T-cell (primary cell): ENCODE data around the gene ABCG8. TPM values are rescaled to one million over a fixed set of nuclear protein-coding genes. Genes with fewer than 3 reads are reported as not detected.

Experiments
- ATAC-seq, 4 experiments: fragments of 200-7000 bp in 3 of 4; fragments of 150-1000 bp in 1 of 4; cut with Tn5 transposase; replicated peaks in 1 of 4; 1 replicate in 3 of 4; 2 replicates in 1 of 4; pipeline ENCODE4 v1.10.0; 2021; ENCODE audit warnings: moderate library complexity in 3 of 4, mild to moderate bottlenecking in 2 of 4, moderate number of reproducible peaks in 1 of 4
- CTCF ChIA-PET, 2 donors: fragments of 300-600 bp; sonication (Branson Sonifier 250); formaldehyde crosslinking; loops; one replicate each; lab custom pipeline; 2022; ENCODE audit warnings: antibody characterized with exemption in 2 of 2; lab: Charles Lee
- POLR2A ChIA-PET, 2 donors: fragments of 300-600 bp; sonication (Branson Sonifier 250); formaldehyde crosslinking; loops; one replicate each; lab custom pipeline; 2022; ENCODE audit warnings: antibody characterized with exemption in 2 of 2; lab: Charles Lee
- DNase-seq, 35 experiments: peaks; one replicate each; pipeline versions ENCODE4 v3.0.0 to v3.0.0-alpha.2; 2013 to 2023
- H3K27ac ChIP-seq: one replicate; pipeline ENCODE4 v1.5.1; 2013; ENCODE audit warnings: low read length
- H3K27me3 ChIP-seq, 2 experiments: replicated peaks in 1 of 2; 1 replicate in 1 of 2; 2 replicates in 1 of 2; pipeline versions ENCODE4 v1.6.1 to v1.7.0; 2013; ENCODE audit warnings: low read length in 1 of 2, mixed read lengths in 1 of 2; ENCODE audit not compliant: control insufficient read depth in 2 of 2, insufficient read depth in 2 of 2; ENCODE audit errors: extremely low read depth in 1 of 2
- H3K36me3 ChIP-seq, 2 donors: 1 replicate in 1 of 2; 2 replicates in 1 of 2; pipeline versions ENCODE4 v1.6.1 to v1.7.0; 2013; ENCODE audit warnings: low read length in 1 of 2; ENCODE audit not compliant: control insufficient read depth in 2 of 2, insufficient read depth in 1 of 2; ENCODE audit errors: extremely low read depth in 1 of 2
- H3K4me1 ChIP-seq, 2 experiments: 1 replicate in 1 of 2; 2 replicates in 1 of 2; pipeline versions ENCODE4 v1.6.1 to v1.7.0; 2013; ENCODE audit warnings: low read length in 2 of 2, mixed read lengths in 1 of 2; ENCODE audit not compliant: insufficient read depth in 2 of 2, control insufficient read depth in 1 of 2; ENCODE audit errors: extremely low read depth in 1 of 2
- H3K4me3 ChIP-seq, 2 donors: 1 replicate in 1 of 2; 2 replicates in 1 of 2; pipeline versions ENCODE4 v1.5.1 to v1.7.0; 2013; ENCODE audit warnings: mild to moderate bottlenecking in 2 of 2, low read length in 1 of 2, moderate library complexity in 1 of 2; ENCODE audit not compliant: control insufficient read depth in 1 of 2; ENCODE audit errors: extremely low read depth in 1 of 2
- H3K9me3 ChIP-seq: 2 replicates; pipeline ENCODE4 v1.7.0; 2013
- H3K27ac Mint-ChIP-seq, 2 donors: one replicate each; pipeline ENCODE4 v1.8.0; 2020 to 2021; ENCODE audit warnings: mild to moderate bottlenecking in 2 of 2, mixed read lengths in 2 of 2
- H3K27me3 Mint-ChIP-seq, 2 donors: one replicate each; pipeline ENCODE4 v1.8.0; 2021 to 2022; ENCODE audit warnings: mixed read lengths in 2 of 2
- H3K36me3 Mint-ChIP-seq: one replicate; pipeline ENCODE4 v1.8.0; 2021; ENCODE audit warnings: mixed read lengths
- H3K4me1 Mint-ChIP-seq, 3 donors: one replicate each; pipeline ENCODE4 v1.8.0; 2020 to 2022; ENCODE audit warnings: mixed read lengths in 3 of 3, mild to moderate bottlenecking in 1 of 3
- H3K4me3 Mint-ChIP-seq, 3 donors: one replicate each; pipeline ENCODE4 v1.8.0; 2020 to 2022; ENCODE audit warnings: mild to moderate bottlenecking in 3 of 3, mixed read lengths in 3 of 3, moderate library complexity in 3 of 3
- H3K9me3 Mint-ChIP-seq, 3 donors: one replicate each; pipeline ENCODE4 v1.8.0; 2020 to 2022; ENCODE audit warnings: mixed read lengths in 3 of 3
- WGBS: methylation state at CpG from one replicate; pipeline ENCODE4 v1.1.5; 2013; ENCODE audit warnings: missing lambda C conversion rate; ENCODE audit not compliant: insufficient coverage; 5-methylcytosine and 5-hydroxymethylcytosine counted together
- total RNA-seq, 35 experiments: library from RNA in 6 of 35; stranded (reverse) in 6 of 35; fragments of 120-200 nt in 1 of 35; gene quantifications; one replicate each; pipeline versions ENCODE4 v1.2.1 to v1.2.4 and lab custom pipeline; 2013 to 2026

ABCG8 gene
- total RNA-seq, 5 donors from 2014 or later (not counting 1 experiment from before 2014, with no cell fraction given) = 0.09 TPM; not detected in 3

- POLR2A ChIA-PET = no interaction called here
- H3K4me1 Mint-ChIP-seq = no peaks in the 10 kb centered on the region
- 98% methylated on average over 7 of the region's 11 CpGs for WGBS
- ATAC-seq = no peak
- no peak overlapping the region for H3K27ac Mint-ChIP-seq
- H3K9me3 Mint-ChIP-seq = no peaks in the 10 kb centered on the region
- no peak overlapping the region for H3K4me3 Mint-ChIP-seq
- Histone ChIP-seq H3K27ac (no peak overlapping the region), H3K4me1 (no peaks in the 10 kb centered on the region), H3K36me3 (peaks cover 0 to 64% of the 10 kb centered on the region in 2 donors), H3K9me3 (no peaks in the 10 kb centered on the region), H3K27me3 (no peaks in the 10 kb centered on the region), H3K4me3 (no peak overlapping the region)
- H3K36me3 Mint-ChIP-seq = peaks cover 49% of the 10 kb centered on the region
- DNase-seq = peak in 1 of 35 experiments; percentile 4
- H3K27me3 Mint-ChIP-seq = no peaks in the 10 kb centered on the region
- CTCF ChIA-PET = no interaction called here
Measured at GRCh38 chr2:43898134-43898837, 59.5 kb downstream of the ABCG8 start.

GRCh38 chr2:43898838-43899346 lies 60.1 kb downstream of the ABCG8 start:
- no peaks in the 10 kb centered on the region for H3K27me3 Mint-ChIP-seq
- H3K4me1 Mint-ChIP-seq = no peaks in the 10 kb centered on the region
- no peak overlapping the region for H3K4me3 Mint-ChIP-seq
- Histone ChIP-seq H3K4me3 (no peak overlapping the region), H3K36me3 (peaks cover 0 to 63% of the 10 kb centered on the region in 2 donors), H3K4me1 (no peaks in the 10 kb centered on the region), H3K27ac (no peak overlapping the region), H3K9me3 (no peaks in the 10 kb centered on the region), H3K27me3 (no peaks in the 10 kb centered on the region)
- no peaks in the 10 kb centered on the region for H3K9me3 Mint-ChIP-seq
- H3K27ac Mint-ChIP-seq = no peak overlapping the region
- ChIA-PET POLR2A (no interaction called here), CTCF (no interaction called here)
- H3K36me3 Mint-ChIP-seq = peaks cover 44% of the 10 kb centered on the region
- no peak for ATAC-seq
- DNase-seq = no peak
- WGBS = 96% methylated on average over 7 of the region's 11 CpGs

DNA sequence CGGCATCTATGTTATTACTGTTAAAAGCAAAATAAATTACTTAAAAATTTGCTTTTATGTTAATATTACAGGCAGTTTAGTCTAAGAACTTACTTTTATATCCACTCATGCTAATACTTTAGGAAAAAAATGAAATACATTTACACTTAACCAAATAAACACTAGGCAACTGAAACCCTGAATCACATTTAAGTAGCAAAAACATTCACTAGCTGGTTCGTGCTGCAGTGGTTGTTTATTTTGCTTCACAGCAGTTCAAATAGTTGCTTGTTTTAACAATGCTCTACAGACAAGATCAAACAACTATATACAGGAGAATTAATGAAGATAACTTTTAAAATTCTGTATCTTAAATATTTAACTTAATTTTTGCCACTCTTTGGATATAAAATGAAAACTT lies 60.8 kb downstream of the ABCG8 start:
- Histone ChIP-seq H3K9me3 (no peaks in the 10 kb centered on the region), H3K36me3 (peaks cover 0 to 63% of the 10 kb centered on the region in 2 donors)

GRCh38 chr2:43905371-43905803 lies 66.6 kb downstream of the ABCG8 start:
- H3K36me3 Mint-ChIP-seq = peaks cover 47% of the 10 kb centered on the region
- no peaks in the 10 kb centered on the region for H3K9me3 ChIP-seq
- H3K27ac Mint-ChIP-seq = peak overlapping the region in 1 of 2 donors; percentile 28
- DNase-seq (no peak), ATAC-seq (no peak)
- ChIA-PET CTCF (interaction anchor here in 1 of 2 donors (0.8 kb wide), 1 partner anchor 11 kb away, joined by 3 read pairs; no protein-coding TSS in a partner anchor), POLR2A (interaction anchor here in 1 of 2 donors (1.1 kb wide), 1 partner anchor 18 kb away, joined by 3 read pairs; no protein-coding TSS in a partner anchor)
- H3K27ac ChIP-seq = no peak overlapping the region
- no peaks in the 10 kb centered on the region for H3K27me3 ChIP-seq
- peaks cover 0 to 3% (median 0%) of the 10 kb centered on the region in 3 donors for H3K4me1 Mint-ChIP-seq
- H3K9me3 Mint-ChIP-seq = no peaks in the 10 kb centered on the region
- H3K27me3 Mint-ChIP-seq = no peaks in the 10 kb centered on the region
- H3K36me3 ChIP-seq = peaks cover 0 to 39% of the 10 kb centered on the region in 2 donors
- H3K4me1 ChIP-seq = no peaks in the 10 kb centered on the region
- H3K4me3 Mint-ChIP-seq = no peak overlapping the region
- no peak overlapping the region for H3K4me3 ChIP-seq
- 53% methylated on average over 3 of the region's 11 CpGs for WGBS

More for the DNA sequence above, 60.8 kb downstream of the ABCG8 start:
- no peaks in the 10 kb centered on the region for H3K4me1 ChIP-seq
- no peak overlapping the region for H3K27ac ChIP-seq
- ChIA-PET POLR2A (no interaction called here), CTCF (no interaction called here)
- WGBS = no CpG with 5 or more reads among the region's 2 CpGs
- ATAC-seq (no peak), DNase-seq (no peak)
- Mint-ChIP-seq H3K36me3 (peaks cover 42% of the 10 kb centered on the region), H3K27ac (no peak overlapping the region), H3K4me1 (no peaks in the 10 kb centered on the region), H3K9me3 (no peaks in the 10 kb centered on the region), H3K27me3 (no peaks in the 10 kb centered on the region), H3K4me3 (no peak overlapping the region)
- no peak overlapping the region for H3K4me3 ChIP-seq
- no peaks in the 10 kb centered on the region for H3K27me3 ChIP-seq

GRCh38 chr2:43905871-43906270 lies 67.1 kb downstream of the ABCG8 start:
- peak overlapping the region in 1 of 2 donors; percentile 28 for H3K27ac Mint-ChIP-seq
- no peak overlapping the region for H3K4me3 Mint-ChIP-seq
- no peaks in the 10 kb centered on the region for H3K9me3 ChIP-seq
- ChIA-PET POLR2A (interaction anchor here in 1 of 2 donors (1.1 kb wide), 1 partner anchor 17 kb away, joined by 3 read pairs; no protein-coding TSS in a partner anchor), CTCF (no interaction called here)
- no peak for DNase-seq
- H3K36me3 ChIP-seq = peaks cover 0 to 38% of the 10 kb centered on the region in 2 donors
- no peaks in the 10 kb centered on the region for H3K27me3 Mint-ChIP-seq
- H3K9me3 Mint-ChIP-seq = no peaks in the 10 kb centered on the region
- no peaks in the 10 kb centered on the region for H3K4me1 ChIP-seq
- H3K4me3 ChIP-seq = no peak overlapping the region
- peaks cover 0 to 3% (median 0%) of the 10 kb centered on the region in 3 donors for H3K4me1 Mint-ChIP-seq
- ATAC-seq = no peak
- WGBS = no CpG with 5 or more reads among the region's 5 CpGs
- H3K27me3 ChIP-seq = no peaks in the 10 kb centered on the region
- peaks cover 45% of the 10 kb centered on the region for H3K36me3 Mint-ChIP-seq
- no peak overlapping the region for H3K27ac ChIP-seq

- no peaks in the 10 kb centered on the region for H3K27me3 ChIP-seq
- ChIA-PET CTCF (no interaction called here), POLR2A (interaction anchor here in 1 of 2 donors (1.1 kb wide), 1 partner anchor 16 kb away, joined by 3 read pairs; no protein-coding TSS in a partner anchor)
- Mint-ChIP-seq H3K27ac (no peak overlapping the region), H3K4me1 (peaks cover 0 to 3% (median 0%) of the 10 kb centered on the region in 3 donors), H3K9me3 (no peaks in the 10 kb centered on the region), H3K36me3 (peaks cover 48% of the 10 kb centered on the region), H3K4me3 (no peak overlapping the region), H3K27me3 (no peaks in the 10 kb centered on the region)
- H3K4me1 ChIP-seq = no peaks in the 10 kb centered on the region
- 100% methylated on average over 6 of the region's 6 CpGs for WGBS
- no peak for ATAC-seq
- no peaks in the 10 kb centered on the region for H3K9me3 ChIP-seq
- no peak overlapping the region for H3K4me3 ChIP-seq
- DNase-seq = no peak
- H3K27ac ChIP-seq = no peak overlapping the region
- H3K36me3 ChIP-seq = peaks cover 0 to 36% of the 10 kb centered on the region in 2 donors
Measured at GRCh38 chr2:43906448-43907109, 67.8 kb downstream of the ABCG8 start.
